HL-60 (cell line): ENCODE results near the gene LRMDA.

Experiments
- DNase-seq, 2 experiments: peaks; one replicate each; pipeline ENCODE4 v3.0.0-alpha.2; 2010 to 2020; ENCODE audit warnings: low read depth in 1 of 2, low spot score in 1 of 2
- H3K27ac ChIP-seq: fragments of 250-450 bp; sonication (Bioruptor Pico); replicated peaks from 2 replicates; pipeline ENCODE4 v1.5.1; 2020; ENCODE audit warnings: mild to moderate bottlenecking, moderate library complexity
- H3K27me3 ChIP-seq: fragments of 250-450 bp; sonication (Bioruptor Pico); 2 replicates; pipeline ENCODE4 v1.5.1; 2021; ENCODE audit warnings: mild to moderate bottlenecking, moderate library complexity; ENCODE audit not compliant: insufficient read depth, poor library complexity, severe bottlenecking
- H3K4me3 ChIP-seq: replicated peaks from 2 replicates; pipeline ENCODE4 v1.5.1; 2011; ENCODE audit warnings: mild to moderate bottlenecking, control low read depth, low read length; ENCODE audit not compliant: insufficient read depth
- GABPA ChIP-seq: IDR thresholded peaks from 2 replicates; pipeline ENCODE4 v1.6.1; 2012; ENCODE audit warnings: low read depth
- POLR2AphosphoS5 ChIP-seq: IDR thresholded peaks from 2 replicates; pipeline ENCODE4 v1.6.1; 2012; ENCODE audit warnings: low read depth
- SPI1 ChIP-seq: IDR thresholded peaks from 2 replicates; pipeline ENCODE4 v1.6.1; 2012; ENCODE audit warnings: low read depth, mild to moderate bottlenecking, borderline replicate concordance
- TF ChIP-seq, protein P1 (sequence below): IDR thresholded peaks from 2 replicates; pipeline ENCODE4 v1.6.1; 2012; ENCODE audit warnings: low read depth; ENCODE audit not compliant: insufficient replicate concordance
- TF ChIP-seq, protein P2 (sequence below): IDR thresholded peaks from one replicate; pipeline ENCODE4 v1.5.1; 2011; ENCODE audit warnings: low read length, control low read depth, inconsistent platforms; ENCODE audit not compliant: insufficient read depth

Gene LRMDA

DNA sequence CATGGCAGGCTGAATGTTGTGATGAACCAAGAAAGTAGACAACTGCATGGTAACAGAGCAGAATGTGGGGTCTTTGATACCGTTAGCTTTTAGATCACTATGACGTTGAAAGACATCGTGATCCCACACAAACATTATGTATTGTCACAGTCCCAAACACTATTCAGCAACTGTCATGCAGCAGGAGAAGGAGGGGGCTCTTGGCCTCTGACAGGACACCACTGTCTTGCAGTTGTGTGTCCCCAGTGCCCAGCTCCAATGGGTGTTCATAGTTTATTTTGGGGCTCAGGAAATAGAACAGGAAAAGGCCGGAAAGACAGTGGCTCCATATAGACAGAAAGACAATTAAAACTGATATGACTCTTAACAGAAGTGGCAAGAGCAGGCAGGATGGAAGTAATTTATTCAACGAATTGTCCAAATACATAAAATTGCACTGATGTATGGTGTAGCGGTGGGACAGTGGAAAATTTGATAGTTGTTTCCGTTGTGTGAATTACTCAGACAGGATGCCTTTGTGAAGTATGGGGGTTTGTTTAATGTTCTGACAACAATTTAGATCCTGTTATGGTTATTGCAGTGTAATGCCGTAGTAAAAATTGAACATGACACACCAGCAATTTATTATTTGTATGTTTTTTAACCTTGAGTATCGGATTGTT, 292.0 kb downstream of the LRMDA start:
- Histone ChIP-seq H3K4me3 (no peak overlapping the region), H3K27me3 (no peaks in the 10 kb centered on the region), H3K27ac (no peak overlapping the region)
- TF ChIP-seq, protein P1, sequence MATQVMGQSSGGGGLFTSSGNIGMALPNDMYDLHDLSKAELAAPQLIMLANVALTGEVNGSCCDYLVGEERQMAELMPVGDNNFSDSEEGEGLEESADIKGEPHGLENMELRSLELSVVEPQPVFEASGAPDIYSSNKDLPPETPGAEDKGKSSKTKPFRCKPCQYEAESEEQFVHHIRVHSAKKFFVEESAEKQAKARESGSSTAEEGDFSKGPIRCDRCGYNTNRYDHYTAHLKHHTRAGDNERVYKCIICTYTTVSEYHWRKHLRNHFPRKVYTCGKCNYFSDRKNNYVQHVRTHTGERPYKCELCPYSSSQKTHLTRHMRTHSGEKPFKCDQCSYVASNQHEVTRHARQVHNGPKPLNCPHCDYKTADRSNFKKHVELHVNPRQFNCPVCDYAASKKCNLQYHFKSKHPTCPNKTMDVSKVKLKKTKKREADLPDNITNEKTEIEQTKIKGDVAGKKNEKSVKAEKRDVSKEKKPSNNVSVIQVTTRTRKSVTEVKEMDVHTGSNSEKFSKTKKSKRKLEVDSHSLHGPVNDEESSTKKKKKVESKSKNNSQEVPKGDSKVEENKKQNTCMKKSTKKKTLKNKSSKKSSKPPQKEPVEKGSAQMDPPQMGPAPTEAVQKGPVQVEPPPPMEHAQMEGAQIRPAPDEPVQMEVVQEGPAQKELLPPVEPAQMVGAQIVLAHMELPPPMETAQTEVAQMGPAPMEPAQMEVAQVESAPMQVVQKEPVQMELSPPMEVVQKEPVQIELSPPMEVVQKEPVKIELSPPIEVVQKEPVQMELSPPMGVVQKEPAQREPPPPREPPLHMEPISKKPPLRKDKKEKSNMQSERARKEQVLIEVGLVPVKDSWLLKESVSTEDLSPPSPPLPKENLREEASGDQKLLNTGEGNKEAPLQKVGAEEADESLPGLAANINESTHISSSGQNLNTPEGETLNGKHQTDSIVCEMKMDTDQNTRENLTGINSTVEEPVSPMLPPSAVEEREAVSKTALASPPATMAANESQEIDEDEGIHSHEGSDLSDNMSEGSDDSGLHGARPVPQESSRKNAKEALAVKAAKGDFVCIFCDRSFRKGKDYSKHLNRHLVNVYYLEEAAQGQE = no peak
- TF ChIP-seq POLR2AphosphoS5 = no peak
- TF ChIP-seq, protein P2, sequence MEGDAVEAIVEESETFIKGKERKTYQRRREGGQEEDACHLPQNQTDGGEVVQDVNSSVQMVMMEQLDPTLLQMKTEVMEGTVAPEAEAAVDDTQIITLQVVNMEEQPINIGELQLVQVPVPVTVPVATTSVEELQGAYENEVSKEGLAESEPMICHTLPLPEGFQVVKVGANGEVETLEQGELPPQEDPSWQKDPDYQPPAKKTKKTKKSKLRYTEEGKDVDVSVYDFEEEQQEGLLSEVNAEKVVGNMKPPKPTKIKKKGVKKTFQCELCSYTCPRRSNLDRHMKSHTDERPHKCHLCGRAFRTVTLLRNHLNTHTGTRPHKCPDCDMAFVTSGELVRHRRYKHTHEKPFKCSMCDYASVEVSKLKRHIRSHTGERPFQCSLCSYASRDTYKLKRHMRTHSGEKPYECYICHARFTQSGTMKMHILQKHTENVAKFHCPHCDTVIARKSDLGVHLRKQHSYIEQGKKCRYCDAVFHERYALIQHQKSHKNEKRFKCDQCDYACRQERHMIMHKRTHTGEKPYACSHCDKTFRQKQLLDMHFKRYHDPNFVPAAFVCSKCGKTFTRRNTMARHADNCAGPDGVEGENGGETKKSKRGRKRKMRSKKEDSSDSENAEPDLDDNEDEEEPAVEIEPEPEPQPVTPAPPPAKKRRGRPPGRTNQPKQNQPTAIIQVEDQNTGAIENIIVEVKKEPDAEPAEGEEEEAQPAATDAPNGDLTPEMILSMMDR = no peak
- no peak for TF ChIP-seq GABPA
- TF ChIP-seq SPI1 = no peak
- no peak for DNase-seq

DNA sequence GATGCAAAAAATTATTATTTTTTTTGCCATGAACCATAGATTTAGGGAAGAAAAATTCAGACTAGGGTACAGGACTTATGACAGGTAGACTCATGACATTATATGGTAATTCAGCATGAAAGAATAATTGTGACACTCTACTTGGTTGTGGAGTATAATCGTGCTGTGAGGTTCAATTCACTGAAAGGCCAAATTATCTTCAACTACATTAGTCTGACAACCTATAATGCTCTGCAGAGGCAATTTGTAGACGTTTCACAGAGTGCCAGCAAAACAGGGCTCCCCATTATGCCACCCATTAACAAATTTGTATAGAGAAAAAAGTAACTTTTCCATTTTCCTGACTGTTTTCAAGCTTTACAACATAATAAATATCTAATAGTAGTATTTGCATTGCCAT, 292.6 kb downstream of the LRMDA start:
- Histone ChIP-seq H3K27ac (no peak overlapping the region), H3K4me3 (no peak overlapping the region), H3K27me3 (no peaks in the 10 kb centered on the region)

DNA sequence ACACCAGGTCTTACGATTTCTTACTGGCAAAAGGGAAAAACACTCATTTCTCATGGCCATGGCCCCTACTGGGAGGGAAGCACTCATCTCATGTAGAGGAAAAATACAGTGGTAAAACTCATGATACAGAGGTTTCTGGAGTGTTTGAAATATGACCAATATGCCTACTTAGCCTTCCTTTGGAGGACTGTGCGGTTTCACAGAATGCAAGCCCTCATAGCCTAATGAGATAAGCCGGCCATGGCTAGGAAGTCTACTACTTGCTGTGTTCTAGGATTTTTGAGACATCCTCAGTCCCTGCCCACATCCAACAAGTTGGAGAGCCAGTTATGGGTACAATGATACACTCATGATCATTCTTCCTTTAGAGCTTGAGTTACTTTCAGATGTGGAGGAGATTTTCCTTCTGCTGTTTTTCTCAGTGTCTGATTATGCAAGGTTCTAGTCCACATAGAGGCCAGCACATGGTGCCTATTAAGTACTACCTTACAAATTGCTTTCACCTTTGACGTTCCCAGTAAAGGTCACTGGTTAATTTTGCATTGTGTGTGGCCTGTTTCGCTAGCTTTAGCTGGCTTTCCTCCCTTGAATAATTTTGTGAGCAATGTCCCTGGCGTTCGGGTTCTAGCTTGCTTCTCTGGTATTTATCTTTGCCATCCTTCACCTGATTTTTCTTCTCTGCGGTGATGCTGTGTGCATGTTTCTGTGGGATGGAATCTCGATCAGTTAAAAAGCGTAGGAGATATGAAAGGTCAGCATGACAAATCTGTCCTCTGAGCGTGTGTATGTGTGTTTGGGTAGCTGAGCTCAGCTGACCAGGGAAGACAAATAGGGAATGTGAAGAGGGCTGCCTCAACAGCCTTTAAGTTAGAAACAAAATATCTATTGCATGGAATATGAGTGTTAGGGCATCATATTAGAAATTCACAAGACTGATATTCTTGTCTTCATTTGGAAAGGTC, 295.4 kb downstream of the LRMDA start:
- Histone ChIP-seq H3K27ac (no peak overlapping the region), H3K27me3 (no peaks in the 10 kb centered on the region), H3K4me3 (no peak overlapping the region)
- TF ChIP-seq, protein P1 = no peak
- TF ChIP-seq GABPA (no peak), POLR2AphosphoS5 (no peak), SPI1 (no peak)
- TF ChIP-seq, protein P2 = no peak
- no peak for DNase-seq

More for the DNA sequence above, 292.6 kb downstream of the LRMDA start:
- TF ChIP-seq GABPA = no peak
- TF ChIP-seq, protein P1 = no peak
- TF ChIP-seq POLR2AphosphoS5 = no peak
- DNase-seq = no peak
